Renal cortex interstitium (tissue), 15 donors: ENCODE results near the gene TUBGCP3. TPM values are rescaled to one million over a fixed set of nuclear protein-coding genes. Genes with fewer than 3 reads are reported as not detected.
"Not testable (repeated sequence)": the region's sequence is repeated elsewhere in the genome, so short reads cannot be mapped to it uniquely, and the experiment has no call there.

Source experiments
- DNase-seq, 11 donors: peaks; one replicate each; pipeline ENCODE4 v3.0.0-alpha.2; 2013; ENCODE audit warnings: low read depth in 9 of 11, low spot score in 4 of 11; ENCODE audit errors: extremely low read depth in 1 of 11
- long read RNA-seq, 16 experiments: transcript quantifications; one replicate each; lab custom pipeline, GENCODE V29; 2026
- polyA plus RNA-seq, 3 donors: library from polyadenylated mRNA; unstranded; fragments of 120-200 nt; gene quantifications; one replicate each; pipeline ENCODE4 v1.2.1, GENCODE V29; 2013; ENCODE audit not compliant: insufficient read length in 3 of 3

The TUBGCP3 gene
- 10 to 100 TPM; 30.3 to 37.6 (median 32.4) TPM for polyA plus RNA-seq
- long read RNA-seq, donor 1, transcript TUBGCP3-201 (22 exons, 3,899 nt) = major isoform, 6 of 7 reads
- long read RNA-seq, donor 1, partial matches to known transcripts = 0 of 7 reads
- long read RNA-seq, donor 1, other reads (novel, unspliced or antisense) = 0 of 7 reads
- long read RNA-seq, donor 2, partial matches to known transcripts = 0 of 1 reads
- long read RNA-seq, donor 2, other reads (novel, unspliced or antisense) = 0 of 1 reads
- long read RNA-seq, donor 3, partial matches to known transcripts = 0 of 4 reads
- long read RNA-seq, donor 3, other reads (novel, unspliced or antisense) = 0 of 4 reads
- long read RNA-seq, donor 4, partial matches to known transcripts = 0 of 1 reads
- long read RNA-seq, donor 4, other reads (novel, unspliced or antisense) = 0 of 1 reads
- long read RNA-seq, donor 5 = 0 reads
- long read RNA-seq, donor 6, partial matches to known transcripts = 8 of 15 reads
- long read RNA-seq, donor 6, other reads (novel, unspliced or antisense) = 0 of 15 reads
- long read RNA-seq, donor 7, partial matches to known transcripts = 0 of 3 reads
- long read RNA-seq, donor 7, other reads (novel, unspliced or antisense) = 0 of 3 reads
- long read RNA-seq, donor 8 = 0 reads
- long read RNA-seq, donor 9, partial matches to known transcripts = 0 of 2 reads
- long read RNA-seq, donor 9, other reads (novel, unspliced or antisense) = 0 of 2 reads
- long read RNA-seq, donor 10, partial matches to known transcripts = 0 of 7 reads
- long read RNA-seq, donor 10, other reads (novel, unspliced or antisense) = 0 of 7 reads
- long read RNA-seq, donor 11, partial matches to known transcripts = 0 of 4 reads
- long read RNA-seq, donor 11, other reads (novel, unspliced or antisense) = 0 of 4 reads
- long read RNA-seq, donor 12, partial matches to known transcripts = 0 of 1 reads
- long read RNA-seq, donor 12, other reads (novel, unspliced or antisense) = 0 of 1 reads
- long read RNA-seq, donor 13 = 0 reads
- long read RNA-seq, donor 14, partial matches to known transcripts = 0 of 1 reads
- long read RNA-seq, donor 14, other reads (novel, unspliced or antisense) = 0 of 1 reads
- long read RNA-seq, donor 15, partial matches to known transcripts = 0 of 4 reads
- long read RNA-seq, donor 15, other reads (novel, unspliced or antisense) = 0 of 4 reads
- long read RNA-seq, donor 16, transcript TUBGCP3-201 (22 exons, 3,899 nt) = major isoform, 6 of 7 reads
- long read RNA-seq, donor 16, partial matches to known transcripts = 0 of 7 reads
- long read RNA-seq, donor 16, other reads (novel, unspliced or antisense) = 0 of 7 reads

- DNase-seq = peak; percentile 66 to 82 (median 75)
Measured at GRCh38 chr13:112587764-112588489, at the start of gene TUBGCP3. TUBGCP3 (minus strand) TSS chr13:112588153; CDS start chr13:112587980, 173 bp downstream.

- DNase-seq = no peak
Measured at GRCh38 chr13:112637017-112637801, 49.3 kb upstream of the TUBGCP3 start.

GRCh38 chr13:112636401-112636975 is 48.5 kb upstream of the TUBGCP3 start:
- no peak for DNase-seq

- DNase-seq = no peak
Measured at GRCh38 chr13:112635323-112635722, 47.4 kb upstream of the TUBGCP3 start.

- DNase-seq = no peak
Measured at GRCh38 chr13:112634102-112634501, 46.1 kb upstream of the TUBGCP3 start.

- DNase-seq = not testable (repeated sequence)
Measured at GRCh38 chr13:112630226-112630625, 42.3 kb upstream of the TUBGCP3 start.

GRCh38 chr13:112629161-112629560 is 41.2 kb upstream of the TUBGCP3 start:
- no peak for DNase-seq

GRCh38 chr13:112627613-112628012 is 39.7 kb upstream of the TUBGCP3 start:
- not testable (repeated sequence) for DNase-seq

GRCh38 chr13:112627161-112627560 is 39.2 kb upstream of the TUBGCP3 start:
- no peak for DNase-seq

GRCh38 chr13:112626761-112627160 is 38.8 kb upstream of the TUBGCP3 start:
- no peak for DNase-seq

GRCh38 chr13:112626124-112626523 is 38.2 kb upstream of the TUBGCP3 start:
- DNase-seq = no peak

- no peak for DNase-seq
Measured at GRCh38 chr13:112625698-112626097, 37.7 kb upstream of the TUBGCP3 start.

GRCh38 chr13:112624602-112625430 is 36.9 kb upstream of the TUBGCP3 start:
- DNase-seq = no peak

GRCh38 chr13:112624040-112624439 is 36.1 kb upstream of the TUBGCP3 start:
- DNase-seq = no peak

GRCh38 chr13:112623051-112623711 is 35.2 kb upstream of the TUBGCP3 start:
- DNase-seq = no peak

GRCh38 chr13:112622375-112622774 is 34.4 kb upstream of the TUBGCP3 start:
- no peak for DNase-seq
